Thymus (tissue), 11 donors: ENCODE results near the gene SUDS3. TPM values are rescaled to one million over a fixed set of nuclear protein-coding genes. Genes with fewer than 3 reads are reported as not detected.

Experiments used
- DNase-seq, 9 donors: peaks; one replicate each; pipeline ENCODE4 v3.0.0-alpha.2; 2013; ENCODE audit warnings: low spot score in 9 of 9, low read depth in 6 of 9, missing footprints in 1 of 9
- H3K27ac ChIP-seq, 2 donors: one replicate each; pipeline ENCODE4 v1.5.1; 2013; ENCODE audit warnings: control low read depth in 1 of 2, low read depth in 1 of 2, low read length in 1 of 2, mild to moderate bottlenecking in 1 of 2, moderate library complexity in 1 of 2
- H3K27me3 ChIP-seq, 2 donors: one replicate each; pipeline ENCODE4 v1.5.1; 2013; ENCODE audit warnings: low read length in 1 of 2; ENCODE audit not compliant: control insufficient read depth in 2 of 2, insufficient read depth in 1 of 2
- H3K36me3 ChIP-seq, 2 donors: one replicate each; pipeline ENCODE4 v1.5.1; 2013; ENCODE audit warnings: low read length in 1 of 2, mild to moderate bottlenecking in 1 of 2, moderate library complexity in 1 of 2; ENCODE audit not compliant: control insufficient read depth in 2 of 2, insufficient read depth in 2 of 2
- H3K4me1 ChIP-seq, 2 donors: one replicate each; pipeline ENCODE4 v1.5.1; 2013; ENCODE audit warnings: low read length in 2 of 2; ENCODE audit not compliant: control insufficient read depth in 2 of 2, insufficient read depth in 2 of 2
- H3K4me3 ChIP-seq, 2 donors: one replicate each; pipeline ENCODE4 v1.5.1; 2013; ENCODE audit warnings: low read length in 2 of 2, control low read depth in 1 of 2, mild to moderate bottlenecking in 1 of 2
- H3K9me3 ChIP-seq, 2 donors: one replicate each; pipeline ENCODE4 v1.5.1; 2013; ENCODE audit warnings: low read length in 1 of 2, mild to moderate bottlenecking in 1 of 2; ENCODE audit not compliant: control insufficient read depth in 2 of 2, insufficient read depth in 1 of 2
- WGBS: extraction: QIAGEN DNeasy Blood & Tissue Kit; methylation state at CpG from one replicate; pipeline ENCODE4 v1.1.7; 2013; 5-methylcytosine and 5-hydroxymethylcytosine counted together
- polyA plus RNA-seq: library from polyadenylated mRNA; stranded (reverse); fragments of 200-250 nt; gene quantifications from one replicate; pipeline ENCODE4 v1.2.3, GENCODE V29; 2013
- total RNA-seq: library from RNA; stranded (reverse); fragments of 120-200 nt; gene quantifications from one replicate; pipeline ENCODE4 v1.2.4, GENCODE V29; 2013
- donor health status: healthy.

SUDS3 gene
- total and polyA plus RNA-seq, 2 donors, result 19.3 to 21.8 TPM

- no peak for DNase-seq
- no peak overlapping the region for H3K4me3 ChIP-seq
- no peaks in the 10 kb centered on the region for H3K9me3 ChIP-seq
- H3K27ac ChIP-seq, result no peak overlapping the region
- WGBS, result 93% methylated on average over 4 of the region's 4 CpGs
- H3K36me3 ChIP-seq, result no peaks in the 10 kb centered on the region
- H3K4me1 ChIP-seq, result no peaks in the 10 kb centered on the region
- no peaks in the 10 kb centered on the region for H3K27me3 ChIP-seq
Measured at GRCh38 chr12:118425364-118425763, 49.0 kb downstream of the SUDS3 start.

- no peaks in the 10 kb centered on the region for H3K27me3 ChIP-seq
- H3K9me3 ChIP-seq, result no peaks in the 10 kb centered on the region
- 95% methylated on average over 3 of the region's 3 CpGs for WGBS
- no peak overlapping the region for H3K27ac ChIP-seq
- no peak overlapping the region for H3K4me3 ChIP-seq
- no peak for DNase-seq
- H3K4me1 ChIP-seq, result no peaks in the 10 kb centered on the region
- H3K36me3 ChIP-seq, result no peaks in the 10 kb centered on the region
Measured at GRCh38 chr12:118427819-118428218, 51.5 kb downstream of the SUDS3 start.

DNA sequence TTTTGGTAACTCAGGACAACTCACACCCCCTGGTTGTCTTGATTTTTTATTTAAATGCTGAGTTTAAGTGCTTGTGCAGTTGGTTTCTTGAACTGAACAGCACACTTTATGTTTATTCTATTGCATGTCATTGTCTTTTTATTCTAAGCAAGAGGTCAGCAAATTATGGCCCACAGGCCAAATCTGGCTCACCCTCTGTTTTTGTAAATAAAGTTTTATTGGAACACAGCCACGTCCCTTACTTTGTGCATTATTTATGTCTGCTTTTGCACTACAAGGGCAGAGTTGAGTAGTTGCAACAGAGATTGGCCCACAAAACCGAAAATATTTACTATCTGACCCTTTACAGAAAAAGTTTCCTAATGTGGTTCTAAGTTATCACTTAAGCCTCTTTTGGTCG is 52.3 kb downstream of the SUDS3 start:
- no peaks in the 10 kb centered on the region for H3K27me3 ChIP-seq
- H3K4me1 ChIP-seq, result no peaks in the 10 kb centered on the region
- no peaks in the 10 kb centered on the region for H3K36me3 ChIP-seq
- no peak overlapping the region for H3K27ac ChIP-seq
- no peak overlapping the region for H3K4me3 ChIP-seq
- WGBS, result 95% methylated on average over 3 of the region's 3 CpGs
- H3K9me3 ChIP-seq, result no peaks in the 10 kb centered on the region
- DNase-seq, result no peak

GRCh38 chr12:118429688-118430383 is 53.5 kb downstream of the SUDS3 start:
- H3K27ac ChIP-seq, result no peak overlapping the region
- no peaks in the 10 kb centered on the region for H3K9me3 ChIP-seq
- no peaks in the 10 kb centered on the region for H3K4me1 ChIP-seq
- no peaks in the 10 kb centered on the region for H3K36me3 ChIP-seq
- H3K4me3 ChIP-seq, result no peak overlapping the region
- WGBS, result 91% methylated on average over 7 of the region's 7 CpGs
- no peaks in the 10 kb centered on the region for H3K27me3 ChIP-seq
- DNase-seq, result no peak

- Histone ChIP-seq H3K4me3 (no peak overlapping the region), H3K27me3 (no peaks in the 10 kb centered on the region), H3K27ac (no peak overlapping the region), H3K9me3 (no peaks in the 10 kb centered on the region), H3K4me1 (no peaks in the 10 kb centered on the region), H3K36me3 (no peaks in the 10 kb centered on the region)
- no peak for DNase-seq
- 93% methylated on average over 4 of the region's 4 CpGs for WGBS
Measured at GRCh38 chr12:118430516-118430915, 54.2 kb downstream of the SUDS3 start.

DNA sequence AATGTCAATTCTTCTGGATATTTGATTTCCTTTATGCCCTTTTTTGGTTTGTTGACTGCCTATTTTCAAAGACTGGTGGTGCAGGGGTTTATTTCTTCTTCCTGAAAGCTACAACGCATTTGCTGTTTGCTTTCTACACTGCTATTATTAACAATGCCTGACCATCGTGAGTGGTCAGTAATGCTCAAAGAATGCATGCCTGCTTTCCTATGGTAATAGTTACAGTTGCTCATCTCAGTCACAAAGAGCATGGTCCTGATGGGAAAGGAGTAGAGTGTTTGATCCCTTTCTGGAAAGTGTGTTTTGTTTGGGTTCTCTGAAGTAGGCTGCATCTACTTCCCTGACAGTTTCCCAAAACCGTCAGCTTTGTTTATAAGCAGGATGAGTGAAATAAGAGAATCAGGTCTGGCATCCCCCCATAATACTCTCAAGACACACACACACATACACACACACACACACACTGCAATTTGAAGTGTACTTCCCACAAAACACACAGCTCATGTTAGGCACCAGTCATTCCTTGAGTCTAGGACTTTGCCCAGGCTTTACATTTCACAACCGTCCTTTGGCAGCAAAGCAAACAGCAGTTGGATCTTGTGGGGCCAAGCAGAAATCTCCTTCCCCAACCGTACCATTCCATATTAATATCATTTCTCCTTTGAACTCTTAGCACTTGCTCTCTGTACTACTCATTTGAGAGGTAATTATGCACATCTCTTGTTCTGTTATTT is 56.6 kb downstream of the SUDS3 start:
- Histone ChIP-seq H3K9me3 (no peaks in the 10 kb centered on the region), H3K36me3 (no peaks in the 10 kb centered on the region), H3K4me3 (no peak overlapping the region), H3K27ac (no peak overlapping the region), H3K27me3 (no peaks in the 10 kb centered on the region), H3K4me1 (no peaks in the 10 kb centered on the region)
- WGBS, result 83% methylated on average over 5 of the region's 5 CpGs
- no peak for DNase-seq

DNA sequence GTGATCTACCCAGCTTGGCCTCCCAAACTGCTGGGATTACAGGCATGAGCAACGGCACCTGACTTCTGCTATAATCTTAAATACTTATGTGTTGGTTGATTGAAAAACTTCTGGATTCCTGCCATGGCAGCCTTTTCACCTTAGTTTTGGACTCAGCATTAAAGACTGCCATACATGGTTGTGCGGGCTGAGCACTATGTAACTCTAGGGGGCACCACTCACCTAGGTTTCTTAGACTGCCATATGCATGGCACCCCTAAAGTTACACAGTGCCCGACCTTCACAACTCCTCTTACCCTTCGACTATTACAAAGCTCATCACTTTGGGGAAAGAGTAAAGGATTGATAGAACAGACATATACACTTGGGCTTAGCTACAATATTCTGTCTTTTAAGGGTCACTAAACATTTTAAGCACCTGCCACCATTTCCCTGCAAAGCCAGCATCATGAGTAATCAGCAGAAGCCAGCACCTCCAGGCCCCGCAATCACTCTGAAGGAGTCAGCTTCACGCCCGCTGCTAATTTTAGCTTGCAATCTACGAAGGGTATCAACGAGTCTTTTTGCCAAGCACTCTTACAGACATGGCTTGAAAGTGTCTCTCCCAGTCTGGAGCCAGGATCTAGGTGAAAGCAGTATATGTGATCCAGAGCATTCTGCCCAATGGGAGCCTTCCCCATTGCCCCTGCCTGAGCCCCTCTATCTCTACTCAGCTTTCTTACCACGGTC is 59.8 kb downstream of the SUDS3 start:
- DNase-seq, result no peak
- H3K4me1 ChIP-seq, result no peaks in the 10 kb centered on the region
- no peaks in the 10 kb centered on the region for H3K36me3 ChIP-seq
- H3K27me3 ChIP-seq, result no peaks in the 10 kb centered on the region
- no peaks in the 10 kb centered on the region for H3K9me3 ChIP-seq
- no peak overlapping the region for H3K27ac ChIP-seq
- H3K4me3 ChIP-seq, result no peak overlapping the region
- WGBS, result 80% methylated on average over 10 of the region's 10 CpGs

DNA sequence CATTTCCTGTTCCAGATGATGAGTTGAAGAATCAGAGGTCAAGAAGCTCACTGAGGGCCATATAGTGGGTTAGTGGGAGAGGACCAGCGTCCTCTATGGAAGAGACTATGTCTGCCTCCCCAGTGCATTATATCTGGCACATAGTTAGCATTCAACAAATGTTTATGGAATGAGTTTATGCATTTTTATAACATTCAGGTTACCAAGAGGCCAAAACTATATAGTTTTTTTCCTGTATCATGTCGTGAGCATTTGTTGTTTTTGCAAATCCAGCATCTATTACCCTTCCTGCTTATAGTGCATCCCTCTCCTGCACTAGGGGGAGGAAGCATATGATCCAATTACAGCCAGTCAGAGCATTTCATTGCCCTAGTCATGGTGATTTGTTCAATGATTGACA is 60.6 kb downstream of the SUDS3 start:
- H3K36me3 ChIP-seq, result no peaks in the 10 kb centered on the region
- no peak overlapping the region for H3K4me3 ChIP-seq
- no peak for DNase-seq
- no peaks in the 10 kb centered on the region for H3K4me1 ChIP-seq
- no peak overlapping the region for H3K27ac ChIP-seq
- no peaks in the 10 kb centered on the region for H3K9me3 ChIP-seq
- no peaks in the 10 kb centered on the region for H3K27me3 ChIP-seq
- WGBS, result 72% methylated on average over 2 of the region's 2 CpGs

GRCh38 chr12:118439068-118439467 is 62.7 kb downstream of the SUDS3 start:
- no peaks in the 10 kb centered on the region for H3K27me3 ChIP-seq
- no peak overlapping the region for H3K27ac ChIP-seq
- no peaks in the 10 kb centered on the region for H3K36me3 ChIP-seq
- no peaks in the 10 kb centered on the region for H3K9me3 ChIP-seq
- no peaks in the 10 kb centered on the region for H3K4me1 ChIP-seq
- H3K4me3 ChIP-seq, result no peak overlapping the region
- DNase-seq, result no peak
- 90% methylated on average over 3 of the region's 3 CpGs for WGBS
